CD4-positive, alpha-beta T cell (primary cell): Measurements from ENCODE around the gene FGD5. TPM values are rescaled to one million over a fixed set of nuclear protein-coding genes. Genes with fewer than 3 reads are reported as not detected.

ENCODE experiments used
- ATAC-seq: fragments of 200-7000 bp; cut with Tn5 transposase; one replicate; pipeline ENCODE4 v1.10.0; 2022; ENCODE audit warnings: mild to moderate bottlenecking; ENCODE audit not compliant: poor library complexity
- CTCF ChIA-PET: fragments of 350-600 bp; sonication (Branson Sonifier 250); formaldehyde crosslinking; loops from one replicate; lab custom pipeline; 2021; ENCODE audit warnings: antibody characterized with exemption, inconsistent platforms; lab: Charles Lee
- POLR2A ChIA-PET: fragments of 350-600 bp; sonication (Branson Sonifier 250); formaldehyde crosslinking; loops from one replicate; lab custom pipeline; 2021; ENCODE audit warnings: antibody characterized with exemption, inconsistent platforms; lab: Charles Lee
- DNase-seq, 14 experiments: peaks; one replicate each; pipeline ENCODE4 v3.0.0-alpha.2; 2013 to 2020; ENCODE audit warnings: mixed read lengths in 2 of 14
- H3K27ac ChIP-seq, 2 donors: one replicate each; pipeline versions ENCODE4 v1.5.1 to v1.7.0; 2013; ENCODE audit warnings: low read length in 2 of 2, low read depth in 1 of 2, mild to moderate bottlenecking in 1 of 2
- H3K27me3 ChIP-seq, 2 experiments: 1 replicate in 1 of 2; 2 replicates in 1 of 2; pipeline versions ENCODE4 v1.6.1 to v1.7.0; 2013; ENCODE audit warnings: low read length in 2 of 2, control low read depth in 1 of 2, mild to moderate bottlenecking in 1 of 2, moderate library complexity in 1 of 2; ENCODE audit not compliant: insufficient read depth in 2 of 2, control insufficient read depth in 1 of 2
- H3K36me3 ChIP-seq: one replicate; pipeline ENCODE4 v1.6.1; 2013; ENCODE audit warnings: low read length, control low read depth; ENCODE audit not compliant: insufficient read depth
- H3K4me1 ChIP-seq: one replicate; pipeline ENCODE4 v1.6.1; 2013; ENCODE audit warnings: low read length, control low read depth; ENCODE audit not compliant: insufficient read depth
- H3K4me3 ChIP-seq: one replicate; pipeline ENCODE4 v1.5.1; 2013; ENCODE audit warnings: mild to moderate bottlenecking, low read length, moderate library complexity
- H3K9me3 ChIP-seq, 2 experiments: 1 replicate in 1 of 2; 2 replicates in 1 of 2; pipeline versions ENCODE4 v1.6.1 to v1.7.0; 2013; ENCODE audit warnings: low read length in 2 of 2, mild to moderate bottlenecking in 2 of 2, control low read depth in 1 of 2, moderate library complexity in 1 of 2; ENCODE audit not compliant: control insufficient read depth in 1 of 2, insufficient read depth in 1 of 2
- H3K27ac Mint-ChIP-seq: one replicate; pipeline ENCODE4 v1.8.0; 2020; ENCODE audit warnings: mixed read lengths
- H3K27me3 Mint-ChIP-seq: one replicate; pipeline ENCODE4 v1.8.0; 2021; ENCODE audit warnings: mixed read lengths
- H3K36me3 Mint-ChIP-seq: one replicate; pipeline ENCODE4 v1.8.0; 2021; ENCODE audit warnings: low read depth, mixed read lengths
- H3K4me1 Mint-ChIP-seq: one replicate; pipeline ENCODE4 v1.8.0; 2021; ENCODE audit warnings: low read depth, mixed read lengths
- H3K4me3 Mint-ChIP-seq: one replicate; pipeline ENCODE4 v1.8.0; 2020; ENCODE audit warnings: mild to moderate bottlenecking, mixed read lengths
- H3K9me3 Mint-ChIP-seq: one replicate; pipeline ENCODE4 v1.8.0; 2020; ENCODE audit warnings: mixed read lengths
- CTCF ChIP-seq: fragments of 200-600 bp; IDR thresholded peaks from one replicate; pipeline ENCODE4 v1.8.0; 2022; ENCODE audit warnings: antibody characterized with exemption, mild to moderate bottlenecking
- intact Hi-C, 2 experiments: fragments of 100-400 bp; cut with DNase I in 1 of 2; cut with micrococcal nuclease in 1 of 2; formaldehyde crosslinking; loops; one replicate each; pipeline versions ENCODE4 v1.15.1 to v1.9.0; 2023 to 2025; cut with DNase I, micrococcal nuclease
- total RNA-seq, 174 experiments: library from RNA in 2 of 174; stranded (reverse) in 2 of 174; gene quantifications; one replicate each; pipeline ENCODE4 v1.2.3 and lab custom pipeline; 2021 to 2026

FGD5 gene
- total RNA-seq, 2 experiments from 2014 or later: not detected

- intact Hi-C loops: no loop called here
- TF ChIP-seq CTCF: no peak
- H3K4me3 Mint-ChIP-seq: no peak overlapping the region
- peaks cover 17% of the 10 kb centered on the region for H3K27me3 Mint-ChIP-seq
- DNase-seq (no peak), ATAC-seq (no peak)
- ChIA-PET CTCF (no interaction called here), POLR2A (interaction anchor here (1.0 kb wide), 1 partner anchor 21 kb away, joined by 3 read pairs; no protein-coding TSS in a partner anchor)
- H3K36me3 Mint-ChIP-seq: no peaks in the 10 kb centered on the region
- H3K27me3 ChIP-seq: no peaks in the 10 kb centered on the region
- no peaks in the 10 kb centered on the region for H3K4me1 Mint-ChIP-seq
- H3K4me3 ChIP-seq: no peak overlapping the region
- H3K9me3 Mint-ChIP-seq: no peaks in the 10 kb centered on the region
- H3K27ac ChIP-seq: no peak overlapping the region
- no peaks in the 10 kb centered on the region for H3K9me3 ChIP-seq
- no peak overlapping the region for H3K27ac Mint-ChIP-seq
- H3K4me1 ChIP-seq: no peaks in the 10 kb centered on the region
- no peaks in the 10 kb centered on the region for H3K36me3 ChIP-seq
Observed at GRCh38 chr3:14861446-14862302, 42.9 kb downstream of the FGD5 start.

- CTCF ChIA-PET: no interaction called here
- H3K4me1 ChIP-seq: no peaks in the 10 kb centered on the region
- Mint-ChIP-seq H3K27ac (no peak overlapping the region), H3K36me3 (no peaks in the 10 kb centered on the region), H3K4me1 (no peaks in the 10 kb centered on the region), H3K4me3 (no peak overlapping the region), H3K27me3 (peaks cover 17% of the 10 kb centered on the region), H3K9me3 (no peaks in the 10 kb centered on the region)
- no peak overlapping the region for H3K27ac ChIP-seq
- POLR2A ChIA-PET: interaction anchor here (1.0 kb wide), 1 partner anchor 20 kb away, joined by 3 read pairs; no protein-coding TSS in a partner anchor
- ATAC-seq: no peak
- no peaks in the 10 kb centered on the region for H3K9me3 ChIP-seq
- intact Hi-C loops: no loop called here
- no peak overlapping the region for H3K4me3 ChIP-seq
- TF ChIP-seq CTCF: no peak
- H3K36me3 ChIP-seq: no peaks in the 10 kb centered on the region
- no peaks in the 10 kb centered on the region for H3K27me3 ChIP-seq
- DNase-seq: no peak
Observed at GRCh38 chr3:14862303-14862660, 43.5 kb downstream of the FGD5 start.

GRCh38 chr3:14862661-14863230 is 44.0 kb downstream of the FGD5 start:
- no peak for TF ChIP-seq CTCF
- H3K4me3 Mint-ChIP-seq: no peak overlapping the region
- POLR2A ChIA-PET: no interaction called here
- H3K4me3 ChIP-seq: no peak overlapping the region
- no peak overlapping the region for H3K27ac ChIP-seq
- H3K27ac Mint-ChIP-seq: no peak overlapping the region
- no peaks in the 10 kb centered on the region for H3K36me3 Mint-ChIP-seq
- no peaks in the 10 kb centered on the region for H3K4me1 Mint-ChIP-seq
- peaks cover 13% of the 10 kb centered on the region for H3K27me3 Mint-ChIP-seq
- DNase-seq: no peak
- no peaks in the 10 kb centered on the region for H3K9me3 ChIP-seq
- ATAC-seq: no peak
- intact Hi-C loops: no loop called here
- H3K27me3 ChIP-seq: no peaks in the 10 kb centered on the region
- no peaks in the 10 kb centered on the region for H3K4me1 ChIP-seq
- no peaks in the 10 kb centered on the region for H3K9me3 Mint-ChIP-seq
- H3K36me3 ChIP-seq: no peaks in the 10 kb centered on the region
- CTCF ChIA-PET: no interaction called here
